ENCODE measurements around the gene ACTR5. TPM values are rescaled to one million over a fixed set of nuclear protein-coding genes. Genes with fewer than 3 reads are reported as not detected.

Gene ACTR5
- total RNA-seq, 3 donors from 2014 or later, result 8.5 to 15.4 (median 13.0) TPM

DNA sequence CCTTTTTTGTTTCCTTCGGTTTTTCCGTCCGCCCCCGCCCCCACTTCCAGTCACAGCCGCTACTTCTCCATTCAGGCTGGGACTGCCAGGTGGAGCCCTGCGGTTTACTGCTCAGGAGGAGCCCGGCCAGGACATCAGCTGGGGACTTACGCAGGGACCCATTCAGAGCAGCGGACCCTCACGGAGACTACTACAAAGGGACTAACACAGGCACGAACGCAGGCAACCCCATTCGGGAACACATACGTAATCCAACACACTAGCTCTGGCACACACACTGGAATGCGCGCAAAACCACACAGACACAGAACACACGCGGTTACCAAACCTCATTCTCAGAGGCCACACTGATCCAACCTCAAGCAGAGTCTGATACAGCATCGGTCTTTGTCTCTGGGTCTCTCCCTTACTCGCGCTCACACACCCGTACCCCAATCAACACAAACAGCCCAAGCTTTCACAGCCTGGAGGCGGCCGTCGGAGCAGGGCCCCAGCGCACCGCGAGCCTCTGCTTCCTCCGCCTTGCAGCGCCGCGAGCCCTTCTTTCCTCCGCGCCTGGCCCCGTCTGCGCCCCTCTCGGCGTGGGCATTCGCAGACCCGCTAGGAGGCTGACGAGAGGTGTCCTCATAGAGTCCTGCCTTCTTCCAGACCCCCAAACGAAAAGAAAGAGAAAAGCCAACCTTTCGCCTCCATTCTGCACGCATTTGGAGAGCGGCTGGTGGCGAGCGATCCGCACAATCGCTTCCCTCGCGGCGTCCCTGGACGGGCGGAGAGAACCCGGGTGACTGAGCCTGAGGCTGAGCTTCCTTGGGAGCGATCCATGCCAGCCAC, 25.0 kb upstream of the ACTR5 start:
- H3K36me3 ChIP-seq, result no peaks in the 10 kb centered on the region
- H3K4me3 ChIP-seq, result peak overlapping the region in 1 of 3 donors; percentile 43
- H3K4me1 ChIP-seq, result no peaks in the 10 kb centered on the region
- H3K9me3 ChIP-seq, result no peaks in the 10 kb centered on the region
- no peak overlapping the region for H3K27ac ChIP-seq
- H3K27me3 ChIP-seq, result peaks cover 7 to 97% of the 10 kb centered on the region in 2 donors
- intact Hi-C loops (cut with DNase I; ENCODE audit: low total_unique reads), result no loop called here
- no peak for DNase-seq (ENCODE audit: low spot score in 2 of 2)
- TF ChIP-seq POLR2AphosphoS5 (IDR thresholded peaks at IDR 0.05) (no peak), POLR2A (IDR thresholded peaks at IDR 0.05) (no peak)
- TF ChIP-seq, protein P1, sequence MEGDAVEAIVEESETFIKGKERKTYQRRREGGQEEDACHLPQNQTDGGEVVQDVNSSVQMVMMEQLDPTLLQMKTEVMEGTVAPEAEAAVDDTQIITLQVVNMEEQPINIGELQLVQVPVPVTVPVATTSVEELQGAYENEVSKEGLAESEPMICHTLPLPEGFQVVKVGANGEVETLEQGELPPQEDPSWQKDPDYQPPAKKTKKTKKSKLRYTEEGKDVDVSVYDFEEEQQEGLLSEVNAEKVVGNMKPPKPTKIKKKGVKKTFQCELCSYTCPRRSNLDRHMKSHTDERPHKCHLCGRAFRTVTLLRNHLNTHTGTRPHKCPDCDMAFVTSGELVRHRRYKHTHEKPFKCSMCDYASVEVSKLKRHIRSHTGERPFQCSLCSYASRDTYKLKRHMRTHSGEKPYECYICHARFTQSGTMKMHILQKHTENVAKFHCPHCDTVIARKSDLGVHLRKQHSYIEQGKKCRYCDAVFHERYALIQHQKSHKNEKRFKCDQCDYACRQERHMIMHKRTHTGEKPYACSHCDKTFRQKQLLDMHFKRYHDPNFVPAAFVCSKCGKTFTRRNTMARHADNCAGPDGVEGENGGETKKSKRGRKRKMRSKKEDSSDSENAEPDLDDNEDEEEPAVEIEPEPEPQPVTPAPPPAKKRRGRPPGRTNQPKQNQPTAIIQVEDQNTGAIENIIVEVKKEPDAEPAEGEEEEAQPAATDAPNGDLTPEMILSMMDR (IDR thresholded peaks at IDR 0.05), result no peak

DNA sequence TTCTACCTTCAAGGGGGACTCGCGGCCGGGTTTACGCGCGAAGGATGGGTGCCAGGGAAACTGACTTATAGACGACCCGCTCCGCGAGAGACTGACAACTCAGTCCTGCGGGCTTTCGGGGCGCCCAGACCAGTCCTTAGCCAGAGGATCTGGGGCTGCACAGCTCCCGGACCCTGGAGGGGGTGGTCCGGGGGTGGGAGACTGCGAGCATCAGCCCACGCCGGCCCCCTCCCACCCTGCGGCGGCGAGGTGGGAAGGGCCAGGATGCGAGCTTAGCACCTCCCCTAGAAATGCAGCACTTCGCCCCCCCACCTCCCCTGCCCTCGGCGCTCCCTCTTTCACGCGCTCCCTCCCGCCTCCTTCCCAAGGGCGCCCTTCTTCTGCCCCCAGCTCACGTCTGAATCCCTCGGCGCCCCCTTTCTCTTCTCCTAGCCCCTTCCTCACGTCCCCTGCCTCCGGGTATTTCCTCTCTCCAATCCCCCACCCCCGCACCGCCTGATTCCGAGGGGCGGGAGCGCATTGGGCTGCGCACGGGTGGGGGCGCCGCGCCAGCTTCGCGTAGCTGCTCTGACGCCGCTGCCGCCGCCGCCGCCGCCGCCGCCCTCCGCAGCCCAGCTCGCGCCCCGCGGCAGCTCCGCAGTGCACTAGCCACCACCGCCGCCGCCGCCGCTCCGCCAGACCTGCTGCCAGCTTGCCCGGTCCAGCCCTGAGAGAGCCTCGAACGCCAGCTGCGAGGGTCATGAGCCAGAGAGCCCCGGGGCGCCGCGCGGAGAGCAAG, 24.2 kb upstream of the ACTR5 start, which contains the start of gene SLC32A1:
Gene SLC32A1, plus strand, starts transcription at position 639 of the 778 bp plus-strand sequence. CDS start 239 bp downstream, outside the sequence.
- Histone ChIP-seq H3K27me3 (peaks cover 11 to 99% of the 10 kb centered on the region in 2 donors), H3K36me3 (no peaks in the 10 kb centered on the region), H3K9me3 (no peaks in the 10 kb centered on the region), H3K4me1 (no peaks in the 10 kb centered on the region), H3K27ac (no peak within 1 kb of the TSS), H3K4me3 (peak within 1 kb of the TSS in 2 of 3 donors; percentile 5 to 43)
- TF ChIP-seq, protein P1 (IDR thresholded peaks at IDR 0.05), result no peak
- TF ChIP-seq POLR2A (IDR thresholded peaks at IDR 0.05), result no peak
- DNase-seq (ENCODE audit: low spot score in 2 of 2), result no peak
- intact Hi-C loops (cut with DNase I; ENCODE audit: low total_unique reads), result no loop called here

DNA sequence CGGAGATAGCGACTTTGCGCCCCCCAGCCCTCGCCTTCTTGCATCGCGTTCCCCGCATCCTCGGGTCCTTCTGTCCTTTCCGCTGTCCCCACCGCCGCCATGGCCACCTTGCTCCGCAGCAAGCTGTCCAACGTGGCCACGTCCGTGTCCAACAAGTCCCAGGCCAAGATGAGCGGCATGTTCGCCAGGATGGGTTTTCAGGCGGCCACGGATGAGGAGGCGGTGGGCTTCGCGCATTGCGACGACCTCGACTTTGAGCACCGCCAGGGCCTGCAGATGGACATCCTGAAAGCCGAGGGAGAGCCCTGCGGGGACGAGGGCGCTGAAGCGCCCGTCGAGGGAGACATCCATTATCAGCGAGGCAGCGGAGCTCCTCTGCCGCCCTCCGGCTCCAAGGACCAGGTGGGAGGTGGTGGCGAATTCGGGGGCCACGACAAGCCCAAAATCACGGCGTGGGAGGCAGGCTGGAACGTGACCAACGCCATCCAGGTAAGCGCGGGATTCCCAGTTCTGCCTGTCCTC, 23.6 kb upstream of the ACTR5 start:
- intact Hi-C loops (cut with DNase I; ENCODE audit: low total_unique reads), result no loop called here
- DNase-seq (ENCODE audit: low spot score in 2 of 2), result no peak
- no peaks in the 10 kb centered on the region for H3K36me3 ChIP-seq
- H3K4me3 ChIP-seq, result peak overlapping the region in 1 of 3 donors; percentile 43
- H3K4me1 ChIP-seq, result no peaks in the 10 kb centered on the region
- H3K9me3 ChIP-seq, result no peaks in the 10 kb centered on the region
- H3K27me3 ChIP-seq, result peaks cover 15 to 99% of the 10 kb centered on the region in 2 donors
- TF ChIP-seq POLR2A (IDR thresholded peaks at IDR 0.05) (no peak), POLR2AphosphoS5 (IDR thresholded peaks at IDR 0.05) (no peak)
- TF ChIP-seq, protein P1 (IDR thresholded peaks at IDR 0.05), result no peak
- no peak overlapping the region for H3K27ac ChIP-seq

DNA sequence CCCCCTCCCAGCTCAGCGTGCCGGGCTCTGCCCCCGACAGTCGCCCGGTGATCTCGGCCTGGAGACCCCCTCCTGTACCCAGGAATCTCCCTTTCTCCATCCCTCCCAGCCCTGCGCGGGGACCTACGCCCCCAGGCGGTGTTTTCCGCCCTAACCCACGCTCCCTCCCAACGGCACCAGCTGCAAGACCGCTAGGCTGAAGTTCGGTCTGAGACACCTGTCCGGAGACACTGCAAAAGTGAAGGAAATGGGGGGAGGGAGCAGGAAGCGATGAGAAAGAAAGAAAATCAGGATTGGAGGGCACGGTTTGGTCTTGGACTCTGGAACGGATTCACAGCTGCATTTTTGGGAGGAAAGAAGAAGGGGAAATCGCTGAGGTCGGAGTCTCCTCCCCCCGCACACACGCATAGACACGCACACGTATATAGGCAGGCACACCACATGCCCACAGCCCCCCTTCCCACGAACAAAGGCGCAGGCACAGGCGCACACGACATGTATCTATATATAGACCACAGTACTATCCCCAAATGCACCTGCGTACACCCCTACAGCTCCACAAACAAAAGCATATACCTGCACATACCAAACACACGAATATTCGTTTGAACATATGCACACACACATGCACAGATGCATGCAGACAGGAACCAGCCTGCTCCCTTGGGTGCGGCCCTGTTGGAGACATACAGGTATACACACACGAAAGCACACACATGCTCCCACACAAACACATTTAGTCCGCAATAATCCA, 22.9 kb upstream of the ACTR5 start:
- no peak overlapping the region for H3K27ac ChIP-seq
- H3K4me1 ChIP-seq, result no peaks in the 10 kb centered on the region
- DNase-seq (ENCODE audit: low spot score in 2 of 2), result no peak
- H3K36me3 ChIP-seq, result no peaks in the 10 kb centered on the region
- intact Hi-C loops (cut with DNase I; ENCODE audit: low total_unique reads), result no loop called here
- TF ChIP-seq, protein P1 (IDR thresholded peaks at IDR 0.05), result no peak
- TF ChIP-seq POLR2AphosphoS5 (IDR thresholded peaks at IDR 0.05), result no peak
- TF ChIP-seq POLR2A (IDR thresholded peaks at IDR 0.05), result no peak
- H3K9me3 ChIP-seq, result no peaks in the 10 kb centered on the region
- H3K4me3 ChIP-seq, result no peak overlapping the region
- peaks cover 15 to 99% of the 10 kb centered on the region in 2 donors for H3K27me3 ChIP-seq
